GM19397 (cell line): ENCODE data around the gene CHN1.

Experiments used
- ATAC-seq: cut with Tn5 transposase; IDR thresholded peaks from one replicate; pipeline ENCODE4 v1.9.1; 2021; ENCODE audit warnings: mild to moderate bottlenecking, moderate library complexity; ENCODE audit not compliant: unreplicated experiment

The CHN1 gene

GRCh38 chr2:174877751-174878150 is 127.4 kb downstream of the CHN1 start:
- no peak for ATAC-seq

GRCh38 chr2:174877301-174877700 is 127.9 kb downstream of the CHN1 start:
- no peak for ATAC-seq

GRCh38 chr2:174874085-174874484 is 131.1 kb downstream of the CHN1 start:
- ATAC-seq: no peak

DNA sequence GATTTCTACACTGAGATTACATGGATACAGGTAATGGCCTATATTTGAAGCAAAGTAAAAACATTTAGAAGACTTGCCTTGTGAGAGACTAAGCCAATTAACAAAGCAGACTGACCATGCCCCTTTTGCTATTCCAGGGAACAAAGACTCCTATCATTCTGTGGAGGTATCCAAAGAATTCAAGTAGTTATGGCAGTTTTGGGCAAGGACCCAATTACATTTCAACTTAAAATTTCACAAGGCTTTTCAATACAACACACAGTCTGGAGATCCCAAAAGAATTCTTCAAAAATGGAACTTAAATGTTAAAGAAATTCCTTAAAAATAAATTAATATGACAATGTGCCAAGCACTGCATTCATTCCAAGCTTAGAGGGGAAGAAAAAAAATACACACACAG is 131.7 kb downstream of the CHN1 start:
- ATAC-seq: no peak

GRCh38 chr2:174870787-174871186 is 134.4 kb downstream of the CHN1 start:
- ATAC-seq: no peak

DNA sequence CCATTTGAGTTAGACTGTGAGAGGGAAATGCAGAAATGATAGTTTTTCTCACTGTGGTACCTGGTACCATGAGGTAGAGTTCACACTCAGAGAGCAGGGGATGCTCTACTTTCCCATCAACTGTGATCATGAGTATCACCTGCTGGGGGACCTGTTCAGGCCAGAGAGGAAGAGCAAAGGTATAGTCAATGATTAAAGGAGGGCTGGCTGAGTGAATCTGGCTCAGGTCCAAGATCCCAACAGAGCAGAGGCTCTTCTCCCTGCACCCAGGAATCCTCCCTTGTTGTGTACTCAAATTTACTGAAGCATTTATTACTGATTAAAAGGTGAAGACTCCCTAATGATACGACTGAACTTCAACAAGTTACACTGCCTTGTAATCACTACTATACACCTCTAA is 136.3 kb downstream of the CHN1 start:
- no peak for ATAC-seq

GRCh38 chr2:174866421-174866820 is 138.8 kb downstream of the CHN1 start:
- no peak for ATAC-seq

- no peak for ATAC-seq
Observed at GRCh38 chr2:174863183-174863582, 142.0 kb downstream of the CHN1 start.

DNA sequence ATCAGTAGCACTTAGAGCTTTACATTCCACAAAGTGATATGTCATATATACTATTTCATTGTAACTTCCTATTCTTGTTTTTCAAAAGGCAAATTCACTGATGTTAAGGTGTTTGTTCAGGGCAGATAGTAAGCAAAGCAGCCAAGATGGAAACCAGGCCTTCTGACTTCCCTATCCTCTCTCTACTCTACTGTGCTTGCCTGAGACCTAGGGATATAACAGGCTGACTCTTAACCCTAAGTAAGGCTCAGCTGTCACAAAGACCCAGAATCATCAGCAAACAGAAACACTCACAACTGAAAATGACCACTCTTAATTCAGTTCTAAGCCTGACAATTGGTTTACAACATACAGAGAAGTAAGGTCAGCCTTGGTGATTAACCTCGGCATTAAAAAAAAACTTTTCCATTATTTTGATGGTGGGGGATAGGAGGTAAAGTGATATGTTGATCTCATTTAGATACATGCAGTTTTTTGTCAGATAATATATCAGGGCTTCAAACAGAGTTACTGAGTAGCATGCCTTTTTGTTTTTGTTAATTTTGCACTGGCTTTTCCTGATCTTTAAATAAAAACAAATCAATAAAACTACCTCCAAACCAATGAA is 145.5 kb downstream of the CHN1 start:
- no peak for ATAC-seq

DNA sequence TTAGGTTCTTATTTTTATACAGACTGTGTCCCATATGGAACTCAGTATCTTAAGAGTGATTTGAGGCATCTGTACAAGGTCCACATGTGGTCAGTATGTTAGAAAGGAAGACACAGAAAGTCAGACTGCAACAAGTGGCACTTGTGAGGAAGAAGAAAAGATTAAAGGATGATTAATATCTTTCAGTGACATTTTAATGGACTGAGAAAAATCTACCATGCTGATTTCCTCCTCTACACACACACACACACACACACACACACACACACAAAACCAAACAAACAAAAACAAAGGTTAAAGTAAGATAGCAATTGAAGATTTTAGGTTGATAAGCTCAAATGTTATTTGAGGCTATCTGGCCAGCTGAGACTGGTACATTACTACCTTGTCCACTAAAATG is 146.4 kb downstream of the CHN1 start:
- ATAC-seq: no peak

GRCh38 chr2:174856447-174856846 is 148.7 kb downstream of the CHN1 start:
- no peak for ATAC-seq

DNA sequence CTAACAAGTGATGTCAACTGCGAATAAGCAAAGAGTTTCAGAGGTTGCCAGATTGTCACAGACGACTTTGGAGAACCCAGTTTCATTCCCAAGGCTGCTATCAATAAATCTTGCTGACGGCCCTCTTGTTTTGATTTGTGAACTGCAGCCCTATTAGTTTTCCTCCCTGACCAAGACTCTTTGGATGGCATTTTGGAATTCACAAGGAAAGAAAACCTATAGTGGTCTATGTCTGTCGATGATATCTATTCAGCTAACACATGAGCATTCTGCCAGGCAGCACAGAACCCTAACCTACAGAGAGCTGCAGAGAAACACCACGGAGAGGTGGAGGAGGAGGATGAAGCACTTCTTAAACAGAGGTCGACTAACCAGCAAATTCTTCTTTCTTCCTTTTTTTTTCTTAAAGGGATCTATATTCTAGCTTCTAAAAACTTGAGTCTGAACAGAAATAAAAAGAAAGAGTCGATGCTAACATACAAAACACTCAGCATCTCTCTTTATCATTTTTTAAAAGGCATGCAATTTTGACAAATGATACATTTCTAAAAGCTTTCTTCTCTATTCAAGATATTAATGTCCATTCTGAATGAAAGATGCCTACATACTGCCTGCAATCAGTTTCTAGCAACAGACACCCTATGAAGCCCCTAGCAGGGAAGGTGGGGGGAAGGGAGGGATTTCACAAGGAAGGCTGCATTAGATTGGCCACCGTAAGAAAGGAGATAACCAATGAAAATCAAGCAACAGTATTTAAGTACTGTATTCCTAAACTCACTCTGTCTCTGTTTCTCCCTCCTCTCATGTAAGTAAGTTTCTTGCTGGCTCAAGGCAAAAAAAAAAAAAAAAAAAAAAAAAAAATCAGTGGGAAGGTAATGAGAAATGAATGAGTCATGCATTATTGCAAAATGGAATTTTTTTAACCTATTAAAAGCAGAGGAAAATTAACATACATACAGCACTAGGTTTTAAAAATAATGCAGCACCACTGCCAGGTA is 157.9 kb downstream of the CHN1 start:
- ATAC-seq: no peak

DNA sequence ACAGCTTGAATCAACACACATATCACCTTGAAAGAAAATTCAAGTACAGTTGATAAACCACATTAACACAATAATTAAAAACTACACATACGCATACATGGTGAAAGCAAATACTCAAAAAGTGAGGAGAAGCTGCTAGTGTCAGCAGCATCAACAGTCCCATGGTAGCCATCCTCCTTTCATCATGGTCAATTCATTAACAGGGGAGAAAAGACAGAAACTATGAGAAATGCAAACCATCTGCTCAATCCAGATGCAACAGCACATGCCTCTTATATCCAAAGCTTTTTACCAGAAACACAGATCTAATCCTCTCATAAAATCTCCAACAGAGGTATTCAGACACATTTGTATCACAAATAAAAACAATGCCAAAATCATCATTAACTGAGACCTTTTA is 159.0 kb downstream of the CHN1 start:
- no peak for ATAC-seq

DNA sequence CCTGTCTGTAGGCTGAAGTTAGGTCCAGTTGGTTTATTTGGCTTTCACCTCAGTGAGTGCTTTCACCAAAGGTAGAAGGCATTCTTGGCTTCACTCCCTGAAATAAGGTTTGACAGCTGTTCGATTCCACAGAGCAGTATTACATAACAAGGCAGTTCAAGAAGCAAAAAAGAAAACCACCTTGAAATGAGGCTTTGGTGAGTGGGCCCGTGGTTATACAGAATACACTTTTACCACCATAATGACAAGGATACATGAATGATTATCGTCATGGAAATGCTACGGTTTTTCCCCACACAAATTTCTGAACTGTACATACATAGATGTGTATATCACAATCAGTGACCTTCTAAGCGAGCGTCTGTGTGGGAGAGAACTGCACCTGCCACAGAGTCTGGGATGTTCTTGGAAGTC is 160.9 kb downstream of the CHN1 start:
- ATAC-seq: no peak

GRCh38 chr2:174842496-174842895 is 162.7 kb downstream of the CHN1 start:
- no peak for ATAC-seq

DNA sequence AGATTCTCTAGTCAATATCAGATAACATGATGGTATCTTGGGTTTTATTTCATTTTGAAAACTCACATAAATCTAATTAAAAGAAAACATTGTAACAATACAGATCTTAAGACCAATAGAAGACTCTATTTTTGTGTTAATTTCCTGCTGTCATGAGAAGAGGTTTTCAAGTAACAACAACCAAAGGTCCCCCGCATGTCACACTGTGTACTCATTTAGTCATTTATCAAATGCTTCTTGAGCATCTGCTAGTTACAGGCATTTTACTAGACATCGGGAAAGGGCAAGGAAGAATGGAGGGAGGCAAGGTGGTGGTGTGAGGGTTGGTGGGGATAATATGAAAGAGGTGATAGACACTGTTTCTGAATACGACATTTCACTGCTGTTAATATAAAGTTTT is 163.2 kb downstream of the CHN1 start:
- no peak for ATAC-seq

GRCh38 chr2:174841350-174841749 is 163.8 kb downstream of the CHN1 start:
- no peak for ATAC-seq

DNA sequence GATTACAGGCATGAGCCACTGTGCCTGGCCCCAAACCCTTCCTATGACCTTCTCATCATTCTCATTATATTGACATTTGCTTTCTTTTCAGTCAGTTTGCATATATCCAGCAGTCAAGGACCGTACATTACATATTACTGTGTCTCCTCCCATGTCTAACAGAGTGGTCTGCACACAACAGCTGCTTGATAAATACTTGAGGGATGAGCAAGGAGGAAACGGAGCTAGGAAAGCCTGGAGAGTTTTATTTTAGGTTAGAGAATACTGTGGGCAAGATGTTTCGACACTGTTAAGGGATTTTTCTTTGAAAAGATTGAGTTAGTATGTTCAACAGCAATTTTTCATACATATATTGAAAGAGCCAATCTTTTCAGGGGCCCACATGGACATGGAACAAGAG is 164.7 kb downstream of the CHN1 start:
- no peak for ATAC-seq

- ATAC-seq: no peak
Observed at GRCh38 chr2:174839662-174840061, 165.5 kb downstream of the CHN1 start.

- no peak for ATAC-seq
Observed at GRCh38 chr2:174836995-174837390, 168.2 kb downstream of the CHN1 start.

GRCh38 chr2:174836377-174836994 is 168.7 kb downstream of the CHN1 start:
- ATAC-seq: no peak

GRCh38 chr2:174835797-174836255 is 169.4 kb downstream of the CHN1 start:
- no peak for ATAC-seq
